Natural killer cell (primary cell): ENCODE data around the gene FNDC3B. TPM values are rescaled to one million over a fixed set of nuclear protein-coding genes. Genes with fewer than 3 reads are reported as not detected.

Source experiments
- ATAC-seq, 3 donors: fragments of 150-1000 bp in 2 of 3; fragments of 200-7000 bp in 1 of 3; cut with Tn5 transposase; 1 replicate in 1 of 3; 2 replicates in 2 of 3; pipeline ENCODE4 v1.10.0; 2021; ENCODE audit warnings: mild to moderate bottlenecking in 2 of 3, moderate library complexity in 2 of 3
- DNase-seq, 2 donors: peaks; one replicate each; pipeline versions ENCODE4 v3.0.0 to v3.0.0-alpha.2; 2013 to 2021; ENCODE audit warnings: mixed read lengths in 1 of 2
- H3K27ac ChIP-seq: one replicate; pipeline ENCODE4 v1.5.1; 2013; ENCODE audit warnings: mild to moderate bottlenecking, low read length
- H3K27me3 ChIP-seq: one replicate; pipeline ENCODE4 v1.6.1; 2013; ENCODE audit warnings: low read length; ENCODE audit not compliant: control insufficient read depth, insufficient read depth
- H3K36me3 ChIP-seq: one replicate; pipeline ENCODE4 v1.6.1; 2013; ENCODE audit warnings: low read length; ENCODE audit not compliant: control insufficient read depth, insufficient read depth
- H3K4me1 ChIP-seq: one replicate; pipeline ENCODE4 v1.6.1; 2013; ENCODE audit warnings: low read length; ENCODE audit not compliant: control insufficient read depth, insufficient read depth
- H3K4me3 ChIP-seq: one replicate; pipeline ENCODE4 v1.5.1; 2013; ENCODE audit warnings: low read length
- H3K9me3 ChIP-seq: one replicate; pipeline ENCODE4 v1.6.1; 2013; ENCODE audit warnings: low read length; ENCODE audit not compliant: control insufficient read depth, insufficient read depth
- H3K27ac Mint-ChIP-seq, 2 donors: one replicate each; pipeline ENCODE4 v1.8.0; 2022; ENCODE audit warnings: mild to moderate bottlenecking in 2 of 2, mixed read lengths in 2 of 2, moderate library complexity in 1 of 2
- H3K27me3 Mint-ChIP-seq, 2 donors: one replicate each; pipeline ENCODE4 v1.8.0; 2022; ENCODE audit warnings: low read depth in 2 of 2, mixed read lengths in 2 of 2
- H3K36me3 Mint-ChIP-seq: one replicate; pipeline ENCODE4 v1.8.0; 2022; ENCODE audit warnings: mixed read lengths
- H3K4me1 Mint-ChIP-seq, 2 donors: one replicate each; pipeline ENCODE4 v1.8.0; 2022; ENCODE audit warnings: mixed read lengths in 2 of 2
- H3K4me3 Mint-ChIP-seq: one replicate; pipeline ENCODE4 v1.8.0; 2022; ENCODE audit warnings: mild to moderate bottlenecking, moderate library complexity, mixed read lengths
- H3K9me3 Mint-ChIP-seq, 2 donors: one replicate each; pipeline ENCODE4 v1.8.0; 2022; ENCODE audit warnings: mixed read lengths in 2 of 2
- CTCF ChIP-seq: fragments of 200-600 bp; IDR thresholded peaks from one replicate; pipeline ENCODE4 v1.8.0; 2022; ENCODE audit warnings: antibody characterized with exemption
- WGBS: methylation state at CpG from one replicate; pipeline ENCODE4 v1.1.7; 2013; ENCODE audit warnings: missing lambda C conversion rate; ENCODE audit not compliant: insufficient coverage; 5-methylcytosine and 5-hydroxymethylcytosine counted together
- intact Hi-C: fragments of 100-400 bp; cut with micrococcal nuclease; formaldehyde crosslinking; loops from one replicate; pipeline ENCODE4 v1.14.2; 2022
- total RNA-seq, 4 donors: library from RNA; stranded (reverse); fragments of 120-200 nt in 1 of 4; gene quantifications; one replicate each; pipeline versions ENCODE4 v1.2.3 to v1.2.4, GENCODE V29; 2013 to 2022

Gene FNDC3B
- total RNA-seq, 3 donors from 2014 or later (not counting 1 experiment from before 2014, with no cell fraction given) = 154 to 214 (median 206) TPM

GRCh38 chr3:172065527-172065926 lies 26.1 kb downstream of the FNDC3B start:
- Mint-ChIP-seq H3K27ac (peak overlapping the region; percentile 12 to 75), H3K9me3 (no peaks in the 10 kb centered on the region)

GRCh38 chr3:172065967-172066762 lies 26.8 kb downstream of the FNDC3B start:
- Mint-ChIP-seq H3K27ac (peak overlapping the region; percentile 12 to 75), H3K4me1 (peaks cover 87 to 88% of the 10 kb centered on the region in 2 donors), H3K36me3 (no peaks in the 10 kb centered on the region), H3K27me3 (no peaks in the 10 kb centered on the region), H3K4me3 (peak overlapping the region; percentile 5), H3K9me3 (no peaks in the 10 kb centered on the region)
- 73% methylated on average over 4 of the region's 7 CpGs for WGBS
- Histone ChIP-seq H3K4me3 (no peak overlapping the region), H3K27ac (no peak overlapping the region), H3K27me3 (no peaks in the 10 kb centered on the region), H3K9me3 (no peaks in the 10 kb centered on the region), H3K36me3 (no peaks in the 10 kb centered on the region), H3K4me1 (peaks cover 15% of the 10 kb centered on the region)
- intact Hi-C loops = no loop called here
- no peak for ATAC-seq
- TF ChIP-seq CTCF = no peak
- no peak for DNase-seq

More at GRCh38 chr3:172065527-172065926, 26.1 kb downstream of the FNDC3B start:
- Histone ChIP-seq H3K4me1 (peaks cover 19% of the 10 kb centered on the region), H3K27me3 (no peaks in the 10 kb centered on the region), H3K36me3 (no peaks in the 10 kb centered on the region), H3K4me3 (no peak overlapping the region), H3K27ac (no peak overlapping the region), H3K9me3 (no peaks in the 10 kb centered on the region)
- no peaks in the 10 kb centered on the region for H3K27me3 Mint-ChIP-seq
- DNase-seq = no peak
- TF ChIP-seq CTCF = no peak
- 69% methylated on average over 1 of the region's 1 CpG for WGBS
- intact Hi-C loops = no loop called here
- no peak for ATAC-seq
- peak overlapping the region; percentile 5 for H3K4me3 Mint-ChIP-seq
- H3K36me3 Mint-ChIP-seq = no peaks in the 10 kb centered on the region
- peaks cover 88 to 91% of the 10 kb centered on the region in 2 donors for H3K4me1 Mint-ChIP-seq

- intact Hi-C loops = no loop called here
- peaks cover 79% of the 10 kb centered on the region in 2 donors for H3K4me1 Mint-ChIP-seq
- no peak for ATAC-seq
Measured at GRCh38 chr3:172066880-172067796, 27.8 kb downstream of the FNDC3B start.

More at GRCh38 chr3:172066880-172067796, 27.8 kb downstream of the FNDC3B start:
- Histone ChIP-seq H3K27ac (no peak overlapping the region), H3K4me3 (no peak overlapping the region), H3K4me1 (peaks cover 9% of the 10 kb centered on the region), H3K27me3 (no peaks in the 10 kb centered on the region), H3K36me3 (no peaks in the 10 kb centered on the region), H3K9me3 (no peaks in the 10 kb centered on the region)
- TF ChIP-seq CTCF = no peak
- no peaks in the 10 kb centered on the region for H3K36me3 Mint-ChIP-seq
- DNase-seq = peak in 1 of 2 donors; percentile 28
- no peaks in the 10 kb centered on the region for H3K9me3 Mint-ChIP-seq
- peak overlapping the region; percentile 46 to 75 for H3K27ac Mint-ChIP-seq
- 91% methylated on average over 3 of the region's 7 CpGs for WGBS
- H3K4me3 Mint-ChIP-seq = peak overlapping the region; percentile 1
- H3K27me3 Mint-ChIP-seq = no peaks in the 10 kb centered on the region
